HS-5 (cell line): ENCODE data around the gene HSPA1L.
"Not testable (repeated sequence)": the region's sequence is repeated elsewhere in the genome, so short reads cannot be mapped to it uniquely, and the experiment has no call there.

Experiments used
- DNase-seq: peaks from one replicate; pipeline ENCODE4 v3.0.0-alpha.2; 2012; ENCODE audit warnings: low read depth

HSPA1L gene

DNA sequence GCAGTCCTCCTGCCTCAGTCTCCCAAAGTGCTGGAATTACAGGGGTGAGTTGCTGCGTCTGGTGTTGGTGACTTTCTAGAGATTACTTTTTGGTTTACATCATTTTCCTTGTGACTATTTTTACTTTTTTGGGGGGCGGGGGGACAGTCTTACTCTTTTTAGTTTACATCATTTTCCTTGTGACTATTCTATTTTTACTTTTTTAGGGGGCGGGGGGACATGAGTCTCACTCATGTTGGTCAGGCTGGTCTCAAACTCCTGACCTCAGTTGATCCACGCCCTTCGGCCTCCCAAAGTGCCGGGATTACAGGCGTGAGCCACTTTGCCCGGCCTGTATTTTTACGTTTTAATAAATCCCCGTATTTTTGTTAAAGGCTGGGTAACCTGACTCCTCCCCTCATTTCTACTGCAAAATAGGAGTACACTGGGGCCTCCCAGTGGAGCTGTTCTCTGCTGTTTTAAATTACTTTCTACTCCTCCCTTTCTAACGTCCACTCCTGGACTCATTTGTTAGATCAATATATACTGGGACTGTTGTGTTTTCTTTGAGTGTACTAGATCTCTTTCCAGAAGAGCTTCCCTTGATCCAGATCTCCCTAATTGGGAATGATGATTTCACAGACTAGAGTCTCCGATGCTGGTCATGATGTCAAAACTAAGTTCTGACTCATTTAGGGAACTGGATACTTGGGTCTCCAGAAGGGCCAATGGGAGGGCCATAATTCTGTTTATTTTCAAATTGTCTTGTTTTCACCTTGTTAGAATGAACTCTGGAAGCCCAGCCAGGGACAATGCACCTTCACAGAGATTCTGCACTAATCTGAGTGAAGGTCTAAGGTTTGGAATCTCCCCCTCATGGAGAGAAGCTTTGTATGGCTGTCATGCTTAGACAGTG lies 21.6 kb upstream of the HSPA1L start:
- DNase-seq: no peak

- DNase-seq: no peak
These were observed 21.0 kb upstream of the HSPA1L start for GRCh38 chr6:31836047-31836473.

DNA sequence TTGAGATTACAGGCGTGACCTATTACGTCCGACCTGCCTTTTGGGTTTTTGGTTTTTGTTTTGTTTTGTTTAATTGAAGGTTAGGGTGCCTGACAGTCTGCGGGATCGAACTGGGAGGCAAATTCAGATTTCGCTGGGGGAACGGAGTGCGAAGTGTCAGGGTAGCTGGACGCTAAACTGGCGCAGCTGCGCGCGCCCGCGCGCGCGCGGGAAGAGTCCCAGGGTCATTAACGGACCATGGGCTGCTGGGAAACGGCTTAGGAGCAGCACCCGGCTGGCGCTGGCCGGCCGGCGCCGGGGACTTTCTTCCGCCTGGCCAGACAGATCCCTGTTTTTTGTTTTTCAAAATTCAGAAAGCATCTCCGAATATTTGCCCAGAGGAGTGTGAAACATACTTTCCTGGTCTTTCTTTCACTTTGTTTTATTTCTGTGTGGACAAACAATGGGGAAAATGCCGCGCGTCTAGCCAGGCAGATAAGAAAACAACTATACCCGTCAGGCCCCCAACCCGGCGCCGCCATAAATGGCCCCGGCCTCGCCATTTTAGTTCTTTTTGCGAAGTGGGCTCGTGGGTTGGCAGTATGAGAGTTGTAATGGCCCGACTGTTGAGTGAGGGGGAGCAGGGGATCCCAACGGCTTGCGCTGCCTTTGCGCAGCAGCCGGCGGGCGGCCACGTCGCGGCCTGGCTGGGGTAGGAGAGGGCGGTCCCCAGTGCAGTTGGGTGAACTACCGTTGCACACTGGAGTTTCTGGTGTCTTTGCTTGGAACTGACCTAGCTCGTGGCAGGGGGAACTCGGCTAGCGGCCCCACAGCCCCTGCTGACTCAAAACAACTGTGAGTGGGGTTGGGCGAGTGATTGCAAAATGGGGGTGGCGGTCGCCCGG lies 19.5 kb upstream of the HSPA1L start:
- DNase-seq: peak; percentile 69

DNA sequence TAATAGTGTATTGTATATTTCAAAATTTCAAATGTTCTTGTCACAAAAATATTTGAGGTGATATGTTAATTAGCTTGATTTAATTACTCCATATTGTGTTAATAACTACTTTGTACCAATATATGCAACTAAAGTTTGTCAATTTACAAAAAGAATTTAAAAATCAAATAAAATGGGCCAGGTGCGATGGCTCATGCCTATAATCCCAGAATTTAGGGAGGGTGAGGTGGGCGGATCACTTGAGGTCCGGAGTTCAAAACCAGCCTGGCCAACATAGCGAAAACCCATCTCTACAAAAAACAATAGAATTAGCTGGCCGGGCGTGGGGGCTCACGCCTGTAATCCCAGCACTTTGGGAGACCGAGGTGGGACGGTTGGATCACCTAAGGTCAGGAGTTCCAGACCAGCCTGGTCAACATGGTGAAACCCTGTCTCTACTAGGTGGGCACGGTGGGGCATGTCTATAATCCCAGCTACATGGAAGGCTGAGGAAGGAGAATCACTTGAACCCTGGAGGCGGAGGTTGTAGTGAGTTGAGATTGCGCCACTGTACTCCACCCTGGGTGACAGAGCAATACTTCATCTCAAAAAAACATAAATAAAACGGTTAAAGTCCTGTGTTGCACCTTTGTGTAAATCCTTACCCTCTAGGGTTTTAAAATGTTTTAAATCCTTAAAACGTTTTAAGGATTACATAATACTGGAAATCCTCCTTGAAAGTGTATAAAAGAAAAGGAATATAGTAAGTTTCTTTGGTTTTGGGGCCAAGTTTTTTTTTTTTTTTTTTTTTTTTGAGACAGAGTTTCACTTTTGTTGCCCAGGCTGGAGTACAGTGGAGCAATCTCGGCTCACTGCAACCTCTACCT lies 16.5 kb upstream of the HSPA1L start:
- no peak for DNase-seq

GRCh38 chr6:31830886-31831335 lies 15.8 kb upstream of the HSPA1L start:
- DNase-seq: no peak

DNA sequence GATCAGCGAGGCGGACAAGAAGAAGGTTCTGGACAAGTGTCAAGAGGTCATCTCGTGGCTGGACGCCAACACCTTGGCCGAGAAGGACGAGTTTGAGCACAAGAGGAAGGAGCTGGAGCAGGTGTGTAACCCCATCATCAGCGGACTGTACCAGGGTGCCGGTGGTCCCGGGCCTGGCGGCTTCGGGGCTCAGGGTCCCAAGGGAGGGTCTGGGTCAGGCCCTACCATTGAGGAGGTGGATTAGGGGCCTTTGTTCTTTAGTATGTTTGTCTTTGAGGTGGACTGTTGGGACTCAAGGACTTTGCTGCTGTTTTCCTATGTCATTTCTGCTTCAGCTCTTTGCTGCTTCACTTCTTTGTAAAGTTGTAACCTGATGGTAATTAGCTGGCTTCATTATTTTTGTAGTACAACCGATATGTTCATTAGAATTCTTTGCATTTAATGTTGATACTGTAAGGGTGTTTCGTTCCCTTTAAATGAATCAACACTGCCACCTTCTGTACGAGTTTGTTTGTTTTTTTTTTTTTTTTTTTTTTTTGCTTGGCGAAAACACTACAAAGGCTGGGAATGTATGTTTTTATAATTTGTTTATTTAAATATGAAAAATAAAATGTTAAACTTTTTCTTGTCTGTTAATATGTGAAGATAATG lies 14.7 kb upstream of the HSPA1L start:
- no peak for DNase-seq

GRCh38 chr6:31827286-31828079 lies 12.4 kb upstream of the HSPA1L start, which contains the start of gene HSPA1B:
Gene HSPA1B (plus strand): TSS chr6:31827738. CDS start chr6:31827951, 213 bp downstream.
- DNase-seq: peak; percentile 99

DNA sequence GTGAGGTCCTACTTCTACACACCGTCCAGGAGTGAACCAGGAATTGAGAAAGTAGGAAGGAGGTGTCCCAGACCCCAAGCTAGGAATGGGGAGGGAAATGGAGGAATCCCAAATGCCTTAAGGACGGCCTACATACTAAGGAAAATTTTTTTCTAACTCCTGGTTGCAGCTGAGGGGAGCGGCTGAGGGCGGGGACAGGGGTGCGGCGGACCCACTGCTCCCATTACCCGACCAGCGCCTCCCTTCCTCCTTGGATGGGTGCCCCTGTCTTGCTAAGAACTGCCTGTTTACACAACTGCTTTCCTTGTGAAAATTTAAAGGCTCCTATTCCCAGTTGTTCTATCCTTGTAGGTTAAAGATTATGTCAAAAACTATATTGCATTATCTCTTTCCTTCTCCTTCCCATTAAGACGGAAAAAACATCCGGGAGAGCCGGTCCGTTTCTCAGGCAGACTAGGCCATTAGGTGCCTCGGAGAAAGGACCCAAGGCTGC lies 11.8 kb upstream of the HSPA1L start:
- DNase-seq: no peak

DNA sequence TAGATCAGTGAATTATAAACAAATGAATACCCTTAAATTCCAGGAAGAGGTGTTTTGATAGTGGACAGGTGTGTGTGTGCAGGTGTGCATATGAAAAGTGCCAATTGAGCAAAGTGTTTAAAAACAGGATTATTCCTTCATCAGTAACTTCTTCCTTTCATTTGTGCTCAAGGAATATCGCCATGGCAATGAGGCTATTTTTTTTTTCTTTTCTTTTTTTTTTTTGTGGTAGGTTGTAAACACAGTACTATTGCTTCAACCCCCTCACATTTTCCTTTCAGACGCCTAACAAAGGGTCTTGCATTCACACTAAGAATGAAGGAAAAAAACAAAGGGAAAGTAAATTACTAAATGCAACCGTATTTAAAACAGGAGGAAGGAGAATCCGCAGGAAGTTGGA lies 10.5 kb upstream of the HSPA1L start:
- no peak for DNase-seq

- not testable (repeated sequence) for DNase-seq
These were observed 8.6 kb upstream of the HSPA1L start for GRCh38 chr6:31823592-31824196.

DNA sequence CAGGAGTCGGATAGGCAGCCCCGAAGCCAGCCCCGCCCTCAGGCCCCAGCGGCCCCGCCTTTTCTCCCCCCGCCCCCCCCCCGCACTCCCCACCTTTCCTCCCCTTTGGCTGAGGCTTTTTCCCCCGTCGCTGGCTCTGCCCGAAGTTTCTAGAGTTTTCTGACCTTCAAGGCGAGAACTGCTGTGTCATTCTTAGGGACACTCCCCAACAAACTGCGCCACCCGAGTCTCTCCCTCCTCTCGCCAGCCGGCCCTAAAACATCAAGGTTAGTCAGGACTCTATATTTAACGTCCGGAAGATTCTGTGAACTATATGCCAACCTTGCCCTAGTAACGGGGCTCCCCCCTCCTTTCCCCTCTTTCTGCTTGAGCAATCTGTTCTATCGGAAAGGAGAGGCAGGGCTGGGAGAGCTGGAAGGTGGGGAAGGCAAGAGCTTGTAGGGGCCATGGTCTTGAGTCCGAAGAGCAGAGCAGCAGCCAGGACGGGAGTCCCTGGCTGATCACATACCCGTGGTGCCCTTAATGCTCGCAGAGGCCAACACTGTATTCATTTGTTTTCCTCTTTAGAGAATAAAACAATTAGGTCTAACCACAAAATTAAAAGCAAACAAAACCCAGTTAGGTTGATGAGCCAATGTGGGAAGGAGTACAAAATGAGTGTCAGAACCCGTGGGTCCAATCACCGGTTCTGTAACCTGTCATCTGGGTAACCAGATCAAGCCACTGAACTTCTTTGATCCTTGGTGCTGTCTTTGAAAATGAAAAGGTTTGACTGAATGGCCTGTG lies 7.1 kb upstream of the HSPA1L start:
- DNase-seq: no peak

GRCh38 chr6:31821301-31822035 lies 6.4 kb upstream of the HSPA1L start:
- no peak for DNase-seq

DNA sequence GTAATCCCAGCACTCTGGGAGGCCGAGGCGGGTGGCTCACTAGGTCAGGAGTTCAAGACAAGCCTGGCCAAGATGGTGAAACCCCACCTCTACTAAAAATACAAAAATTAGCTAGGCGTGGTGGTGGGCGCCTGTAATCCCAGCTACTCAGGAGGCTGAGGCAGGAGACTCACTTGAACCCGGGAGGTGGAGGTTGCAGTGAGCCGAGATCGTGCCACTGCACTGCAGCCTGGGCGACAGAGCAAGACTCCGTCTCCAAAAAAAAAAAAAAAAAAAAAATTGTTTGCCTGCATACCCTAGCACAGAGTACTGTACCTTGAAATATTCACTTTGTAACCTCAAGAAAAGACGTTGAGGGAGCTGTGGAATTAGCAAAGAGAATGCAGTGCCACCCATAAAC lies 5.3 kb upstream of the HSPA1L start:
- not testable (repeated sequence) for DNase-seq

DNA sequence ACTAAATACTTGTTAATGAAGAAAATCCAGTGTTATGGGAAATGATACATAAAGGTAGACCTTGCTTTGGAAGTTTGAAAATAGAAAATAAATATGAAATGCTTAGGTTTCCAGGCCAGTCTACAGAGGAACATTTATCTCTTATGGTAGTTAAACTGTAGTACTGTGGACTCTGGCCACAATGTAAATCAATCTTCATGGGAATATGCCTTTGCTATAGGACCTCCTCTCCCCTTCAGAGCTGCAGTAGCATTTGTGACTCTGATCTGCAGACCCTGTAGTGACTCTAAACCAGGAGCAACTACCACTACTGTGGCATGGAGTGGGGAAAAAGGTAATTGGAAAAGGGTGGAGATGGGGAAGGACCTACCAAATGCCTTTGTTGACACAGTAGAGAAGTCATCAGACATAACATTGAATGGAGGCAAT lies 4.8 kb upstream of the HSPA1L start:
- DNase-seq: no peak

- DNase-seq: not testable (repeated sequence)
These were observed 2.9 kb upstream of the HSPA1L start for GRCh38 chr6:31817929-31818511.

DNA sequence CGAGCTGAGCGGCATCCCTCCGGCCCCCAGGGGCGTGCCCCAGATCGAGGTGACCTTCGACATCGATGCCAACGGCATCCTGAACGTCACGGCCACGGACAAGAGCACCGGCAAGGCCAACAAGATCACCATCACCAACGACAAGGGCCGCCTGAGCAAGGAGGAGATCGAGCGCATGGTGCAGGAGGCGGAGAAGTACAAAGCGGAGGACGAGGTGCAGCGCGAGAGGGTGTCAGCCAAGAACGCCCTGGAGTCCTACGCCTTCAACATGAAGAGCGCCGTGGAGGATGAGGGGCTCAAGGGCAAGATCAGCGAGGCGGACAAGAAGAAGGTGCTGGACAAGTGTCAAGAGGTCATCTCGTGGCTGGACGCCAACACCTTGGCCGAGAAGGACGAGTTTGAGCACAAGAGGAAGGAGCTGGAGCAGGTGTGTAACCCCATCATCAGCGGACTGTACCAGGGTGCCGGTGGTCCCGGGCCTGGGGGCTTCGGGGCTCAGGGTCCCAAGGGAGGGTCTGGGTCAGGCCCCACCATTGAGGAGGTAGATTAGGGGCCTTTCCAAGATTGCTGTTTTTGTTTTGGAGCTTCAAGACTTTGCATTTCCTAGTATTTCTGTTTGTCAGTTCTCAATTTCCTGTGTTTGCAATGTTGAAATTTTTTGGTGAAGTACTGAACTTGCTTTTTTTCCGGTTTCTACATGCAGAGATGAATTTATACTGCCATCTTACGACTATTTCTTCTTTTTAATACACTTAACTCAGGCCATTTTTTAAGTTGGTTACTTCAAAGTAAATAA lies 2.2 kb upstream of the HSPA1L start:
- not testable (repeated sequence) for DNase-seq

GRCh38 chr6:31814677-31815024 lies 432 bp downstream of the HSPA1L start:
- peak; percentile 92 for DNase-seq
